Urothelium cell line (cell line): ENCODE results near the gene BEND4.
"Not testable (repeated sequence)": the region's sequence is repeated elsewhere in the genome, so short reads cannot be mapped to it uniquely, and the experiment has no call there.

Experiments
- DNase-seq: peaks from one replicate; pipeline ENCODE4 v3.0.0; 2011; ENCODE audit warnings: low spot score, mixed read lengths
- FAIRE-seq: peaks from 2 replicates; lab custom pipeline; 2011; peaks lifted over from hg19 to GRCh38; lab: Jason Lieb, UNC

BEND4 gene

DNA sequence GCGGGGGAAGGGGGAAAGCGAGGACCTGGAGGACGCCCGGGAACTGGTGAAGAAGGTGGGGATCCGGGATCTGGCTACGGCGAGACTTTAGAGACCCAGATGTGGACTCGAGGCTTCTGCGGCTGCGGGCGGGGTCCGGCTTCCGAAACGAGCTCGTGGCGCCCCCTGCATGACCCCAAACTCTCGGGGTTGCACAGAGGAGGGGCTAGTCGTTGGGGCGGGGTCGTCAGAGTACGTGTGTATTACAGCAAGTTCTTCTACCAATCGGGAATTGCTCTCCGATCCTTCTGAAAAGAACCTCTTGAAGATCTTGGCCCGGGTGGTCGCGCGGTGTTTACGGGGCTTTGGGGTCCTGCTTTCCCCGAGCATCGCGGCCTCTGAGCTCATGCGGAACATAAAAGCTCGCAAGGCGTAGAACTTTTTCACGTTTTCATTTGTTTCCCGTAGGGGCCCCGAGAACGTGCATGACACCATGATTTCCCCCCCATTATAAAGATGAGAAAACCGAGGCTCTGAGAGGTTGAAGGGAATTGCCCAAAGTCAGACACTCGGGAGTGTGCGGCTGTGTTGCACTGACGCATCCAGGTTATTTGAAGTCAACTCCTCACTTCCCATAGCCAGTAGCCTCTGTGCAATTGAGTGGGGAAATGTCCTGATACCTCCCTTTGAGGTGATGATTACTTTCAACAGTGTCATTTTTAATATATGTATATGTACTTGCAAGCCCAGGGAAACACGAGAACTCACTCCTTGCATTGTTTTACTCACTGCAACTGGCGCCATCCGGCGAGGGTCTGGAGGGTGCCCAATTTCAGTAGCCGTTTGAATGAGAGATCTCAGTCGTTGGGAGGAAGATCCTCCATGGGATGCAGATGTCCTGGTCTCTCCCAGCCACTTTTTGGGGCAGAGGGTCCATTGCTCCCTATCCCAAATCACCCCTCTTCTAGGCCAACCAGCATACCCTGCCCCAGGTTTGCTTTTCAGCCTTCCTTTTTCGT is at the start of gene BEND4:
Gene BEND4, minus strand, starts transcription at position 149 of the 998 bp plus-strand sequence. CDS start 512 bp downstream, outside the sequence.
- DNase-seq = no peak
- no peak for FAIRE-seq

DNA sequence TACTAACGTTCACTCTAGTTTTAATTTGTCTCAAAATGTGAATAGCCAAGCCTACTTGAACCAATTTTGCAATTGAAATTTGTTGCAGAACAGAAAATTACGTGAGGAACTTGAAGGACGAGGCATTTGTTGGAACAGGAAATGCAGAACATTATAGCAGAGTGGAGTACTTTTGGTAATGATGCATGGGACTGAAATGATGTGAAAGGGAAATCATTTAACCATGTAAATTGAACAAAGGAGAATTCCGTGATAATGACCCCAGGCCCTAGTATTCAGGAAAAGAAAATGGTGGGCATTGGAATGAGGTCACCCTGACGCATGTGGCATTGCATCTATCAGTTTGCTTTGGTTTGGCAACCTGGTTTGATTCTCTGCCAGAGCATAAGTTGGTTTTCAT is 44.9 kb upstream of the BEND4 start:
- no peak for DNase-seq
- FAIRE-seq = peak; percentile 30

DNA sequence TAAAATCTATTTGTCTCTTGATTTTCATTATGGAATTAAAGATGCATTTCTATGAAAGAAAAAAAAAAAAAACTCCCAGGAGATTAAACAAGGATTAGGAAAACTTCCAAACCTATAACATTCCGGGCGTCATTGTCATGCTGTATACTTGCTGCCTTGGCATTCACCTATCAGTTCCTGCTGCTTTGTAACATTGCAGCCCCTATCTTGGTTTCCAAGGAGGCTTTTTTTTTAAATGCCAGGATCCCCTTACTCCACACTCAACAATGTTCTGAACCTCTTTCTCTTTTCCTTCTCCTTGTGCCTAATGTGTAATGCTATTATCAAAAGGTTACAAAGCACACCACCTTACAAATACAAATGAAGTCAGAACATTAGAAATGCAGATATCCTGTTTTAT is 20.5 kb upstream of the BEND4 start:
- FAIRE-seq (no peak), DNase-seq (no peak)

DNA sequence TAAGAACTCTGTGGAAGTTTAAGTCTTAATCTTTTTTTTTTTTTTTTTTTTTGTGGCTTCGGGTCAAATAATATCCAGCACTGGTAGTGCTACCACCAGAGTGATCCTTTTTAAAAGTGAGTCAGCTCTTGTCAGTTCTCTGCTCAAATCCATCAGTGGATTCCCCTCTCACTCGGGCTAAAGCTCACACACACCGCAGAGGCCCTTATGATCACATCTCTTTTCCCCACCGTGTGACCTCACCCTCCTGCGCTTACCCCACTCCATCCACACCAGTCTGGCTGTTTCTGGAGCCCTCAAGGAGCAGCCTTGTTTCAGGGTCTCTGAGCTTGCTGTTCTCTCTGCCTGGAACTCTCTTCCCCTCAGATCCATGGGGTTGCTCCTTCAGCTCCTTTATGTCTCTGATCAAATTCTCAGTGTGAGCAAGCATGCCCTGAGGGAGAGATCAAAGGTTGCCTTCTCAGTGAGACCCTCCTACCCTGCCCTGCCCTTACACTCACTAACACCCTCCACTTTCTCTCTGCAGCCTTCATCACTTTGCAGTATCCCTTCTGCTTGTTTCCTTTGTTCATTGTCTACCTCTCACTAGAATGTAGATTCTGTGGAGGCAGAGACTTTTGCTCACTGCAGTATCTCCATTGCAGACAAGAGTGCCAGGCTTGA is 19.8 kb upstream of the BEND4 start:
- no peak for DNase-seq
- FAIRE-seq = peak; percentile 59

DNA sequence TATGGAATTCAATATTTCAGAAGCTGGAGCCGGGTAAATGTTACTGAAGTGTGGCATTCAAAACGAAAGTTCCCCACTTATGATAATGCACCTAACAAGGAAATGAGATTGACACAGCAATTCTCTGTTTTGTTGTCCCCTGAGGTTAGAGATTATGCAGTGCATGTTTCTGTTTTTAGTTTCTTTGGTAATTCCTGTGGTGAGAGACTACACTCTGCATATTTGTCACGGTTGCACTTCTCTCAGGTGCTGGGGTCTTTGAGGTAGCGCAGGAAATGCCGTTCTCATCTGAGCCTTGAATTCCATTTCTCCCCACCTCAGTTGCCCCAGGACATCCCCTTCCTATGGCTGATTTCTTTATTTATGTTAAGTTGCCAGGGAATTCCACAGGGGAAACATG is 15.3 kb upstream of the BEND4 start:
- DNase-seq = no peak
- no peak for FAIRE-seq

DNA sequence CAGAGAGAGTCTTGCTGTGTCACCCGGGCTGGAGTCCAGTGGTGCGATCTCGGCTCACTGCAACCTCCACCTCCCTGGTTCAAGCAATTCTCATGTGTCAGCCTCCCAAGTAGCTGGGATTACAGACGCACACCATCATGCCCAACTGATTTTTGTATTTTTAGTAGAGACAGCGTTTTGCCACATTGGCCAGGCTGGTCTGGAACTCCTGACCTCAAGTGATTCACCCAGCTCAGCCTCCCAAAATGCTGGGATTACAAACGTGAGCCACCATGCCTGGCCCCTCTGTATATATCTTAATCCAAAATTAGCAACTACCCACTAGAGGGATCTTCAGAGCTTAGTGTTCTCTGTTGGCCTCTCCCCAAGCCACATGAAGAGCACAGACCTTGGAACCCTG is 13.7 kb upstream of the BEND4 start:
- FAIRE-seq, DNase-seq: not testable (repeated sequence)

DNA sequence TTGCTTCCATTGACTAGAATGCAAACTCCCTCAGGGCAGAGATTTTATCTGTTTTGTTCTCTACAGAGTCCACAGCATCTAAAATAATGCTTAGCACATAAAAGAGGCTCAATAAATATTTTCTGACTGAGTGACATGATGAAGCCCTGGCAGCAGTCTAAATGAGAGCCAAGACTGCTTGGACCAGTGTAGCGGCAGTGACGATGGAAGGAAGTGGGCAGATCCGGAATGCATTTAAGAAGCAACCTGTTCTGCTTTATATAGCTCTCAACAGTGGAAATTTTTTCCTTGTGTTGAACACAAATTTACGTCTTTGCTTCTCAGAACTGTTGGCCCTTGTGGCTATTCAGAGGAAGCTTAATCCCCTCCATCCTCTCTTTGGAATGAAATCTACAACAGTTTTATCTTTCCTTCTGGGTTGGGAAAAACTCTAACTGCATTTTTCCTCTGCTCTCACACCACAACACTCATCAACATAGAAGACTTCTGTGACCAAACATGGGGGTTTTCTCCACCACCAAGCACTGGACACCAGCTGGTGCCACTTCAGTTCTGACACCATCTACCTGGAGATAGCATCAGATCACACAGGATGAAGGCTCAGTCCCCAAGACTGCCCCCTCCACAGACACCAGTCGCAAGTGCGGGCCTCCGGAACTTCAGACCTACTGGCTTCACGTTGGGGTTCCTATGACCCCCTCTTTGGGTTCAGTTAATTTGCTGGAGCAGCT is 7.0 kb upstream of the BEND4 start:
- FAIRE-seq (no peak), DNase-seq (no peak)

DNA sequence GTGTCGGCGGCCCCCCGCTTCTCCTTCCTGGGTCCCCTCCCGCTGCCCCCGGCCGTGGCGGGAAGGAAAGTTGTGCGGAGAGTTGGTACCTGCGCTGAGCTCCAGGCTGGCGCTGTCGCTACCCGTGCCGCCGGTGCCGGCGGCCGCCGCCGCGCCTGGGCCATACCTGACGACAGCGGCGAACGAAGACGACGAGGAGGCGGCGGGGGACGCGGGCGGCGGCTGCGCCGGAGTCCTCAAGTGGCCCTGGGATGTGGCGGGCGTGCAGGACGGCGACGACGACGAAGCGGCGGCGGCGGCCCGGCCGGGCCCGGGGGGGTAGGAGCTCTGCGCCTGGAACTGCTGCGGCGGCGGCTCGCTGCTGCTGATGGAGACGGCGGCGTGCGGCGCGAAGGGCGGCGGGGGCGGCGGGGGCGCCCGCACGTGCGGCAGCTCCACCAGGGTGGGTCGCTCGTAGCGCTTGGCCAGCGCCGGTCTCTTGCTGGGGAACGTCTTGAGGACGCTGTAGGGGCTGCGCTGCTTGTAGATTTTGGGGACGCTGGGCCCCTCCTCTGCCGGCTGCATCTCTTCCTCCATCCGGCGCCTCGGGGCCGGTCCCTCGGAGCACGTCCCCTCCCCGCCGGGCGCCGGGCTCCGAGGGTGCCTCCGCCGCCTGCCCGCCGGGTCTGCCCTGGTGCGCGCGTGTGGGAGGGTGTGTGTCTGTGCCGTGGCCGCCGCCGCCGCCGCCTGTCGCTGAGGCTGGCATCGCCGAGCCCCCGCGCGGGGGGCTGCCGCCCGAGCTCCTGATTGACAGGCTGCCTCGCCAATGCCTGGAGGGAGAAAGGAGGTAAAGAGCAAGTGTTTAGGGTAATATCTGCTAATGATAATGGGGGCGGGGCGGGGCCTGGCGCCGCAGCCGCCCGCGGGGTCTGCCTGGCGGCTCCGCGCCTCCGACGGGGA is 618 bp downstream of the BEND4 start:
- DNase-seq = no peak

DNA sequence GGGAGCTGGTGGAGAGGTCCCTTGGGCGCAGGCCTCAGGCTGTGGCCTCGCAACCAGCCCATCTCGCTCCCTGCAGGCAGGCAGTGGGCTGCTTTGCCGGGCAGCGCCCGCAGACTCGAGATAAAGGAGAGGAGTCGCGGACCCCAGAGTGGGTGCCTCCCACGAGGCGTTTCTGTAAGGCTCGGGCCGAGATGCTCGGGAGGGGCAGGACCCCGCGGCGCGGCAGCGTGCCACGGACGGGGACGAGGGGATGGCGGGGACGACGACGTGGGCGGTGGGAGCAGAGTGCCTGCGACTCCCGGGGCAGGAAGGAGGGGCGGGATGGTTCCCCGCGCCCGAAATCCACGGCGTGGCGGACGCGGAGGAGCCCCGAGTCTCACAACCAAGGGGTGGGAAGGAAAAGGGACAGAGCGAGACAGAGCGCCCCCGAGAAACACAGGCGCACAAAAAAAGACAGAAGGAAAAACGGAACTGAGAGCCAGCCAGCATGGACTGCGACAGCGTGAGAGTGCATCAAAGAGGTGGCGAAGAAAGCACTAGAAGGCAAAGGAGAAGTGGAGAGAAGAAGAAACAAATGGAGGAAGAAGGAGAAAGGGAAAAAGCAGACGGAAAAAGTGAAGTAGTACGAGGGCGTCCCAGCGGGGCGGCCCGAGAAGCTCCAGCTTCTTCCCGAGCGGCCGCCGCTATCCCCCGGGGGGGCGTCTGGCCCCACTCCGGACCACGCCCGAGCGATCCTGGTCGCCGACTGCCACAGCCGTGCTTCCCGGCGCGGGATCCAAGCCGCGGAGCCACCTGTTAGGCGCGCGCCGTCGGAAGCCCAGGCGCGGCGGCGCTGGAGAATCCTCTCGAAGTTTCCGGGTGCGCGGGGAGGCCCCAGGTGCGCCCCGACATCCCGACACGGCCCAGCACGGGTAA is 1.5 kb downstream of the BEND4 start:
- no peak for DNase-seq

More for the DNA sequence above, 618 bp downstream of the BEND4 start:
- no peak for FAIRE-seq

DNA sequence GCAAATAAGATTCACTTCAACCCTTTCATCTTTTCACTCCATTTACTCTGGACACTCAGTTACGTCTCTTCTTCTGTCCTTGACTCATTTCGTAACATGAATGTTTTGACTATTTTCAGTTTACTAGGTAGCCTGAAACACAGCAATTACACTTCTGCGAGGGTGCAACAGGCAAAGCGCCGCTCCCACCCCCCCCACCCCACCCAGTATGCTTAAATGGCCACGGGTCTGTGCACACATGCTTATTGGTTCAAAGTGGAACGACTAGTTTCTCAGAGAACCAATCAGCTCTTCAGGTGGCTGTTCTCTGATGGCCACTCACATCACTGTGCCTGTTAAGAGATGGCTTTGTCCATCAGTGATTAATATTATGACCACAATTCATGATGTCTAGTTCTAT is 3.5 kb downstream of the BEND4 start:
- DNase-seq = no peak
- no peak for FAIRE-seq

More for the DNA sequence above, 1.5 kb downstream of the BEND4 start:
- FAIRE-seq = no peak

DNA sequence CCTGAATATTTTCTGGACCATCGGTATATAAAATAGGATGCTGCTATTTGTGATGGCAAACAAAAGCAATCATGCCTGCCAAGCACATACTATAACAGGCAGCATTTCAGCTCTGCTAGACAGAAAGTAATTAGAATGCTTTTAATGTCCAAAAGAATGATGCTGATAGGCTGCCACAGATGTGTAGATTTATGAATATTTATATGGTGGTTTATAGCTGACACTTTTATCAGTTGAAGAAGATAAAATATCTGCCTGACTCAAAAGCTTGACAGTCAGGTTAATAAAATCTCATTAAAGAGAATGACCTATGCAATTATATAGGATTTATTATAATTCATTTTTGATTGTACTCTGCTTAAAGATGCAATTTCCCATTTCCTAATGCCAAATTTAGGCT is 4.0 kb downstream of the BEND4 start:
- DNase-seq (no peak), FAIRE-seq (no peak)

DNA sequence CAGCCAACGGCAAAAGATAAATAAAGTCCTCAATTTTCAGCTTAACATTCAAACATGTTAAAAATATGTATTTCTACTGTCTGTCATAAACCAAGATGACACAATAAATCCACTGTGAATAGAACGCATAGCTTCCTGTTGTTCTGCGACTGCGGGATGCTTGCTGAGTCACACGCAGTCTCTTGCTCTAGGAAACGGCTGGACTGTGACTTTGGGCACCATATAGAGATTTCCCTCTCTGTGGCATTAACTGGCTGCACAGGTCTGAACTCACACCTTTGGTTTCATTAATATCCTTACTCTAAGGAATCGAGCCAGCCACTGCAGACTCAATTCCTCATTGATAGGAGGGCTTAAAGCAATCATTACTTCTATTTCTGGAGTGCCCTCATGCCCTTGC is 8.4 kb downstream of the BEND4 start:
- peak; percentile 40 for FAIRE-seq
- peak; percentile 52 for DNase-seq

DNA sequence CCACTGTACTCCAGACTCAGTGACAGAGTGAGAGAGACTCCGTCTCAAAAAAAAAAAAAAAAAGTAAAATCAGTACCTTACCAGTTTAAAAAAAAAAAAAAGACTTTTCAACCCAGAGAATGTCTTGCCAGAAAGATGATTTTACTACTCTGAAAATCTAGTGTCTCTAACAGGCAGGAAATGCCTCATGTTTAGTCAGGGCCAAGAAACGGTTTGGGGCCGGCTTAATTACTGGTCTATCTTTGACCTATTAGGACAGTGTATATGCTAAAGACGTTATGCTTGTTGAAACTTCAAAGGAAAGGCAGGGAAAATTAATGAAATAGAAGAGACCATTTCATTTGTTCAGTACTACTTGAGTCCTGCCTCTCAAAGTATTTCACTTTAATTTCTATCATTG is 9.9 kb downstream of the BEND4 start:
- FAIRE-seq = no peak
- DNase-seq = no peak

DNA sequence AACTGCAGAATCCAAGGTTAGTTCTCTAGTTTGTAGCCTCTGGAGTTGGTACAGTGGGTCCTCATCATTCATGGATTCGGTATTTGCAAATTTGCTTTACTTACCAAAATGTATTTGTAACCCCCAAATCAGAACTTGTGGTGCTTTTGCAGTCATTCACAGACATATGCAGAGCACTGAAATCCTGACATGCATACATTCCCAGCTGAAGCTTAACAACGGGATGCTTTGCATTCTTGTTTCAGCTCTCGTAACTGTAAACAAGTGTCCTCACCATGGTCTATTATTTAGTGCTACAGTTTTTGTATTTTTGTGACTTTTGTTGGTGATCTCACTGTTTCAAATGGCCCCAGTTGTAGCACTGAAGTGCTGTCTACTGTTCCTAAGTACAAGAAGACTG is 16.1 kb downstream of the BEND4 start:
- no peak for FAIRE-seq
- DNase-seq = no peak

DNA sequence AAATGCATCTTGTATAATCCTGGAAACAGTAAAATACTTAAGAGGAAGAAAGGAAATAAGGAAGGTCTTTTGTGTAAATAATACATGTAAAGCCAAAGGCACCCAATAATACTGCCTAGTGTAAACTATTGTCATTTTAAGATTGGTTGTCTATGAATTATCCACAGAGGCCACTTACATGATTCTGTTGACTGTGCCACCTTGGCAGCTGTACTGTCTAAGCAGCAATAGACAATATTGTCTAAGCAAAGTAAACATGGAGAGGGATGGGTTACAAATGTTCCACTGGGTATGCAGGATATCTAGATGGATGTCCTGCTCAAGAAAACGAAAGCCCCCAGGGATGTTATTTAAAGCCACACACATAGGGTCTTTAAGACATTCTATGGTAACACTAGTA is 19.4 kb downstream of the BEND4 start:
- FAIRE-seq = no peak
- DNase-seq = no peak

DNA sequence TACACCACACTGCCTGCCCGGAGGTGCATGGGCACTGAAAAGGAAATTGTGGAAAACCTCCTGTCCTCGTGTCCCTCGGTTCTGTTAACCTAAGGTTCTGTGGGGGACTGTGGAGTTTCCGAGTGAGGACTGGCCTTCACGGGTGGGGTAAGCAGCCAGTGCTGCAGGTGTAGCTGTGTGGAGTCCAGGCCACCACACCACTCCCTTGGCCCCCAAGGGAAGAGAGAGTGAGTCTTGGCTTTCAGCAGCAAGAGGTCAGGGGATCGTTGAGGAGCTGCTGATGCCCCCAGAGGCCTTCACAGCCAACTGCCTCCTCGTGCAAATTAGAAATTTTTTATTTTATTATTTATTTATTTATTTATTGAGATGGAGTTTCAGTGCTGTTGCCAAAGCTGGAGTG is 20.4 kb downstream of the BEND4 start:
- FAIRE-seq (no peak), DNase-seq (no peak)

DNA sequence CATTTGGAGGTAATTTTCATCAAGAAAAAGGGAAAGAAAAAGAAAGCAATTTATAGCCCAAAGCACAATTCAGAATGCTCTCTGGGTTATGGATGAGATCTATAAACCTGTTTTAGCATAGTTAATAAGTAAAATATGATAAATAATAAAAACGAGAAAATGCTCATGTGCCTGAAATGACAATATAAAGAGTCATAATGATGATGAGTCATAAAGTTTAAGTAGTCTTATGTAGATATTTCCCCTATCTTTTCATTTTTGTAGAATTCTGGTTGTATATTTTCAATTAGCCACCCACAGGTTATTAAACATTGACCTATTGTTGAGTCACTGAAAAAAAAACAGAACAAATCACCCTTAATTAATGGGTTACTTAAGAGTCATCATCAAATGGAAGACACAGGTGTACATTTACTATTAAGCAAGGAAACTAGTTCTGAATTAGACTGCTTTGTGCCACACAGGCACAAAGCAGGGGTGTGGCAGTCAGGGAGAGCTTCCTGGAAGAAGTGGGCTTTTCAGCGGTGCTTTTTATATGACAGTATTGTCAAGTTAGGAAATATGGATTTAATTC is 29.3 kb downstream of the BEND4 start:
- no peak for FAIRE-seq
- no peak for DNase-seq

DNA sequence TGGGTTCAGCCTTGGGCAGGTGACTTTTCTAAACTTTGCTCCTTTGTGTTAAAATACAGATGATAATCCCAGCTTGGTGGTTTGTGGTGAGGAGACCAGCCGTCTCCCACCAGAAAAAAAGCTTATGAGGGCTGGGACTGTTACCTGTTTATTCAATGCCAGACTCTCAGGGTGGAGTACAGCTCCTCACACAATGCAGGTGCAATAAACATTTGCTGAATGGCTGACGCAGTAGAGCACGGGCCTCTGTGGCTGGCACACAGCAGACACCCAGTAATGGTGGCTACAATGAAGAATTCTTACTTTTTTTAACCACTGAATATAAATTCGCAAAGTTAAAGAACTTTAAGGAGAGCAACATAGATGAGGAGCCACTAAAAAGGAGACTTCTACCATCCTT is 30.2 kb downstream of the BEND4 start:
- DNase-seq = no peak
- no peak for FAIRE-seq

DNA sequence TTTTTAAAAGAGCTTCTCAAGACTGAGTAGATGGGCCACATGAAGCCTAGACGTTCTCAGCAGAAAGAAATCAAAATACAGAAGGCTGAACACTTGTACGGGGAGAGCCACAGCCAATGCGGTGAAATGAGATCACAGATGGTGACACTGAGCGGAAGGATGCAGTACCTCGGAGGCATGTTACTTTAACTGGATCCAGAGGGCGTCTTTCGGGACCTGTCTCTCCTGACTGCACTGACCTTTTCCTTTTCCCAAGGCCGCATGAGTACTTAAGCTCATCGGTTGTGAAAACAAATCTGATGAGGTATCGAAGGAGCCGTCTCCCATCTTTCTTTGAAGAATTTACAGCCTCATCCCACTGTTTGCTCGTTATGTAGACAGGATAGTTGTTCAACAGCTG is 32.6 kb downstream of the BEND4 start:
- DNase-seq (no peak), FAIRE-seq (no peak)
